Left lung (tissue), 10 donors: Measurements from ENCODE around the gene DLG2. TPM values are rescaled to one million over a fixed set of nuclear protein-coding genes. Genes with fewer than 3 reads are reported as not detected.
A peak's percentile ranks its signal among the peaks of the same experiment; 100 is the strongest.

Experiments
- ATAC-seq: fragments of 200-7000 bp; cut with Tn5 transposase; one replicate; pipeline ENCODE4 v1.9.1; 2020; ENCODE audit warnings: moderate library complexity
- DNase-seq, 4 donors: peaks; one replicate each; pipeline ENCODE4 v3.0.0-alpha.2; 2013 to 2020
- H3K27ac ChIP-seq, 2 donors: fragments of 200-600 bp; sonication (generic) in 1 of 2; one replicate each; pipeline versions ENCODE4 v1.5.0 to v1.8.0; 2020 to 2021
- H3K27me3 ChIP-seq, 2 donors: fragments of 200-600 bp; sonication (generic) in 1 of 2; one replicate each; pipeline versions ENCODE4 v1.5.0 to v1.8.0; 2020 to 2021
- H3K36me3 ChIP-seq, 2 donors: fragments of 200-600 bp; sonication (generic) in 1 of 2; one replicate each; pipeline versions ENCODE4 v1.5.0 to v1.8.0; 2020 to 2021
- H3K4me1 ChIP-seq, 2 donors: fragments of 200-600 bp; one replicate each; pipeline ENCODE4 v1.8.0; 2021
- H3K4me3 ChIP-seq, 2 donors: fragments of 200-600 bp; sonication (generic) in 1 of 2; one replicate each; pipeline versions ENCODE4 v1.5.0 to v1.8.0; 2020 to 2021; ENCODE audit warnings: mild to moderate bottlenecking in 1 of 2
- H3K9me3 ChIP-seq, 2 donors: fragments of 200-600 bp; sonication (generic) in 1 of 2; one replicate each; pipeline versions ENCODE4 v1.5.0 to v1.8.0; 2020 to 2021
- intact Hi-C, 2 donors: fragments of 100-400 bp; cut with DNase I; formaldehyde crosslinking; loops; one replicate each; pipeline versions ENCODE4 v1.11.2 to v1.14.2; 2022
- polyA plus RNA-seq, 6 donors: library from polyadenylated mRNA; unstranded; fragments of 120-200 nt; gene quantifications; one replicate each; pipeline ENCODE4 v1.2.1, GENCODE V29; 2013; ENCODE audit not compliant: insufficient read length in 6 of 6
- total RNA-seq, 2 donors: library from RNA; stranded (reverse); fragmentation: NEBNext Ultra II Directional; extraction: Animal tissue kit (Norgen Biotek cat#: 25700); gene quantifications; one replicate each; pipeline ENCODE4 v1.2.1, GENCODE V29; 2021
- TF ChIP-seq, protein P1 (sequence below), 2 donors: fragments of 200-600 bp; sonication (generic) in 1 of 2; IDR thresholded peaks; one replicate each; pipeline versions ENCODE4 v1.5.0 to v1.8.0; 2021; ENCODE audit warnings: antibody characterized with exemption in 2 of 2
- donor health status: DM: no; HTN: yes; CAD: no.
- donor health status: DM: no; HTN: no; CAD: no.

DLG2 gene
- total and polyA plus RNA-seq, 8 donors: 4.5 to 15.0 (median 8.6) TPM

GRCh38 chr11:84243629-84244263 is 1383.4 kb downstream of the DLG2 start:
- DNase-seq (no peak), ATAC-seq (no peak)
- Histone ChIP-seq H3K36me3 (no peaks in the 10 kb centered on the region), H3K4me1 (peaks cover 0 to 3% of the 10 kb centered on the region in 2 donors), H3K4me3 (no peak overlapping the region), H3K9me3 (no peaks in the 10 kb centered on the region), H3K27me3 (no peaks in the 10 kb centered on the region), H3K27ac (no peak overlapping the region)
- intact Hi-C loops: no loop called here
- TF ChIP-seq, protein P1, sequence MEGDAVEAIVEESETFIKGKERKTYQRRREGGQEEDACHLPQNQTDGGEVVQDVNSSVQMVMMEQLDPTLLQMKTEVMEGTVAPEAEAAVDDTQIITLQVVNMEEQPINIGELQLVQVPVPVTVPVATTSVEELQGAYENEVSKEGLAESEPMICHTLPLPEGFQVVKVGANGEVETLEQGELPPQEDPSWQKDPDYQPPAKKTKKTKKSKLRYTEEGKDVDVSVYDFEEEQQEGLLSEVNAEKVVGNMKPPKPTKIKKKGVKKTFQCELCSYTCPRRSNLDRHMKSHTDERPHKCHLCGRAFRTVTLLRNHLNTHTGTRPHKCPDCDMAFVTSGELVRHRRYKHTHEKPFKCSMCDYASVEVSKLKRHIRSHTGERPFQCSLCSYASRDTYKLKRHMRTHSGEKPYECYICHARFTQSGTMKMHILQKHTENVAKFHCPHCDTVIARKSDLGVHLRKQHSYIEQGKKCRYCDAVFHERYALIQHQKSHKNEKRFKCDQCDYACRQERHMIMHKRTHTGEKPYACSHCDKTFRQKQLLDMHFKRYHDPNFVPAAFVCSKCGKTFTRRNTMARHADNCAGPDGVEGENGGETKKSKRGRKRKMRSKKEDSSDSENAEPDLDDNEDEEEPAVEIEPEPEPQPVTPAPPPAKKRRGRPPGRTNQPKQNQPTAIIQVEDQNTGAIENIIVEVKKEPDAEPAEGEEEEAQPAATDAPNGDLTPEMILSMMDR (IDR thresholded peaks at IDR 0.05): no peak

GRCh38 chr11:84241343-84242131 is 1385.6 kb downstream of the DLG2 start:
- H3K9me3 ChIP-seq: no peaks in the 10 kb centered on the region
- H3K36me3 ChIP-seq: no peaks in the 10 kb centered on the region
- H3K27me3 ChIP-seq: no peaks in the 10 kb centered on the region
- ATAC-seq (peak; percentile 15), DNase-seq (no peak)
- intact Hi-C loops: no loop called here
- no peak overlapping the region for H3K4me3 ChIP-seq
- peaks cover 0 to 3% of the 10 kb centered on the region in 2 donors for H3K4me1 ChIP-seq
- no peak overlapping the region for H3K27ac ChIP-seq
- TF ChIP-seq, protein P1 (IDR thresholded peaks at IDR 0.05): no peak

DNA sequence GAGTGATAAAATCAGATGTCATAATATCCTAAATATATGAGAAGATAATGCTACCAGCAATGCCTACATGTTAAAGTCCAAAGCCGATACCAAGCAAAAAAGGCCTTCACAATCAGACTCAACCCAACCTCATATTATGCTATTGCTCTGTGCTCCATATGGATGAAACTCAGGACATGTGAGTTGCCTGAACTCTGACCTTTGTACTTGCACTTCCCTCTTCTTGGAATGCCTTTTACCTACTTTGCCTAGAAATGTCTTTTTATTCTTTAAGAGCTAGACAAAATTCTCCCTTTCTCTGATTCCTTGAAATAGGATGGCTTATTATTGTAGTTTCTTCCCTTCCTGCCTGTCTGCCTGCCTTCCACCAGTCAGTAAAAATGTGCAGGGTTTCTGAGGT is 1386.3 kb downstream of the DLG2 start:
- DNase-seq (no peak), ATAC-seq (no peak)
- Histone ChIP-seq H3K27ac (no peak overlapping the region), H3K27me3 (no peaks in the 10 kb centered on the region), H3K4me3 (no peak overlapping the region), H3K4me1 (peaks cover 0 to 3% of the 10 kb centered on the region in 2 donors), H3K9me3 (no peaks in the 10 kb centered on the region), H3K36me3 (no peaks in the 10 kb centered on the region)
- TF ChIP-seq, protein P1 (IDR thresholded peaks at IDR 0.05): no peak
- intact Hi-C loops: no loop called here

- Histone ChIP-seq H3K9me3 (no peaks in the 10 kb centered on the region), H3K4me3 (no peak overlapping the region), H3K36me3 (no peaks in the 10 kb centered on the region), H3K27ac (no peak overlapping the region), H3K27me3 (no peaks in the 10 kb centered on the region), H3K4me1 (no peaks in the 10 kb centered on the region)
- ATAC-seq (no peak), DNase-seq (no peak)
- TF ChIP-seq, protein P1 (IDR thresholded peaks at IDR 0.05): no peak
- intact Hi-C loops: no loop called here
Observed at GRCh38 chr11:84236436-84236835, 1390.7 kb downstream of the DLG2 start.

DNA sequence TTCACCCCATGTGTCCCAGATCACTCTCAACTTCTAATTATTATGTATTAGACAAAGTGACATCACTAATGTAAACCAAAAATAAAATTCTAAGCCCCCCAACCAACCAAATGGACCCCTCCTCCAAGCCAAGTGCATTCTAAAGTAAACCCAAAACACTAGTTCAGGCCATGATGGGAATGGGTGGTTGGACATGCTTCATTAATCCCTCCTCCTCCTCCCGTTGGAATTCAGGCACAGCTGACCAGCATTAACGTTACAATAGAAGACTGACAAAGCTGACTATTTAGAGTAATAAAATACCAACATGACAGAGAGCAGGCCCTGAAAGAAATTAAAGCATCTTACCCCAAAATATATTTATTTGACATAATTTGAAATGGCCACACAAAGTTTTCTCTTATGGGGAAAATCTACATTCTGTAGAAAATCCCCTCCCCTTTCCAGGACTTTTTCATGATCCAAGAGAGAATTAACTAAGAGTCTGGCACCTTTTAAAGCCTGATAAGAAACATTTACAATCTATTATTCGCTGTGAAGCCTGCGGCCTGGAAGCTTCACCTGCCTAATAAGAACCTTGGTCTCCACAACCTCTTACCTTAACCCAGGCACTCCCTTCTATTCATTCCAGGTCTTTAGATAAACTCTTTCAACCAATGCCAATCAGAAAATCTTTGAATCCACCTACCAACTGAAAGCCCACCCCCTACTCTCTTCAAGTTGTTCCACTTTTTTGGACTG is 1392.5 kb downstream of the DLG2 start:
- H3K36me3 ChIP-seq: no peaks in the 10 kb centered on the region
- DNase-seq (no peak), ATAC-seq (no peak)
- H3K27me3 ChIP-seq: no peaks in the 10 kb centered on the region
- no peaks in the 10 kb centered on the region for H3K4me1 ChIP-seq
- intact Hi-C loops: no loop called here
- TF ChIP-seq, protein P1 (IDR thresholded peaks at IDR 0.05): no peak
- no peak overlapping the region for H3K4me3 ChIP-seq
- no peak overlapping the region for H3K27ac ChIP-seq
- H3K9me3 ChIP-seq: no peaks in the 10 kb centered on the region
